ENCODE data around the gene NPFFR1. TPM values are rescaled to one million over a fixed set of nuclear protein-coding genes. Genes with fewer than 3 reads are reported as not detected.

The NPFFR1 gene
- total RNA-seq, 1 donor from 2014 or later = not detected

DNA sequence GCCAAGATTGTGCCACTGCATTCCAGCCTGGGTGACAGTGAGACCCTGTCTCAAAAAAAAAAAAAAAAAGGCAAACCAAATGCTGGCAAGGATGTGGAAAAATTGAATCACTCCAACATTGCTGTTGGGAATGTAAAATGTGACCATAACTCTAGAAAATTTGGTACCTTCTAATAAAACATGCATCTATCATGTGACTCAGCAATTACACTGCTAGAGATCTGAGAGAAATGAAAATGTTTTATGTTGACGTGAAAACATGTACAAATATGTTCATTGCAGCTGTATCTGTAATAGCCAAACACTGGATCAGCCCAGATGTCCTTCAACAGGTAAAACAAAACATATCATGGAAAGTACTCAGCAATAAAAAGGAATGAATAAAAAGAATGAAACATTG, 82.7 kb downstream of the NPFFR1 start:
- ChIA-PET CTCF (no interaction called here), POLR2A (no interaction called here)
- TF ChIP-seq CTCF (IDR thresholded peaks at IDR 0.05) = no peak
- intact Hi-C loops (cut with micrococcal nuclease) = no loop called here
- ATAC-seq (ENCODE audit: low read depth) (no peak), DNase-seq (no peak)
- H3K4me3 Mint-ChIP-seq = no peak overlapping the region
- no peaks in the 10 kb centered on the region for H3K27me3 Mint-ChIP-seq
- H3K36me3 Mint-ChIP-seq (ENCODE audit: low read depth) = peaks cover 62% of the 10 kb centered on the region
- H3K4me1 Mint-ChIP-seq = no peaks in the 10 kb centered on the region
- H3K27ac Mint-ChIP-seq = no peak overlapping the region
- H3K9me3 Mint-ChIP-seq = no peaks in the 10 kb centered on the region

GRCh38 chr10:70198696-70199466, 84.9 kb downstream of the NPFFR1 start:
- Mint-ChIP-seq H3K36me3 (ENCODE audit: low read depth) (peaks cover 50% of the 10 kb centered on the region), H3K4me3 (no peak overlapping the region), H3K4me1 (no peaks in the 10 kb centered on the region), H3K27me3 (no peaks in the 10 kb centered on the region), H3K27ac (no peak overlapping the region), H3K9me3 (no peaks in the 10 kb centered on the region)
- POLR2A ChIA-PET = no interaction called here
- intact Hi-C loops (cut with micrococcal nuclease) = no loop called here
- CTCF ChIA-PET = interaction anchor here (0.7 to 1.0 kb wide), 3 partner anchors 23 to 83 kb away, joined by 3 to 4 read pairs (median 3); no protein-coding TSS in a partner anchor
- ATAC-seq (ENCODE audit: low read depth) (no peak), DNase-seq (no peak)
- TF ChIP-seq CTCF (IDR thresholded peaks at IDR 0.05) = no peak

Other genes with a start within 250 kb of the NPFFR1 start
- not detected in 2 replicates for gene MACROH2A2, start 231.2 kb downstream of the NPFFR1 start, total RNA-seq
- gene AIFM2, start 151.2 kb downstream of the NPFFR1 start, total RNA-seq = 8.9 and 10.8 TPM in 2 replicates
- gene TYSND1, start 137.3 kb downstream of the NPFFR1 start, total RNA-seq = 18.2 and 22.0 TPM in 2 replicates
- 65.9 and 67.6 TPM in 2 replicates for gene SAR1A, start 113.5 kb downstream of the NPFFR1 start, total RNA-seq
- 107 and 118 TPM in 2 replicates for gene PPA1, start 50.6 kb downstream of the NPFFR1 start, total RNA-seq
- gene LRRC20, start 98.6 kb upstream of the NPFFR1 start, total RNA-seq = 0.64 and 0.81 TPM in 2 replicates
- gene EIF4EBP2, start 120.1 kb upstream of the NPFFR1 start, total RNA-seq = 38.7 and 40.6 TPM in 2 replicates
- gene NODAL, start 157.7 kb upstream of the NPFFR1 start, total RNA-seq = not detected in 2 replicates
- gene PALD1, start 194.8 kb upstream of the NPFFR1 start, total RNA-seq = 2.4 and 3.3 TPM in 2 replicates